ENCODE data around the gene SPDYE17. TPM values are rescaled to one million over a fixed set of nuclear protein-coding genes. Genes with fewer than 3 reads are reported as not detected.
"Not testable (repeated sequence)": the region's sequence is repeated elsewhere in the genome, so short reads cannot be mapped to it uniquely, and the experiment has no call there.

Gene SPDYE17
- total RNA-seq, 2 experiments from 2014 or later: not detected

- intact Hi-C loops (cut with micrococcal nuclease); H3K27me3 Mint-ChIP-seq; H3K4me1 Mint-ChIP-seq (ENCODE audit: low read depth); DNase-seq; H3K36me3 Mint-ChIP-seq; H3K9me3 Mint-ChIP-seq; POLR2A ChIA-PET; H3K4me3 Mint-ChIP-seq; H3K27ac Mint-ChIP-seq; CTCF ChIA-PET: not testable (repeated sequence)
Observed at GRCh38 chr7:77006127-77007110, 25.7 kb downstream of the SPDYE17 start.

- H3K9me3 Mint-ChIP-seq; DNase-seq; CTCF ChIA-PET; H3K27me3 Mint-ChIP-seq; POLR2A ChIA-PET; H3K27ac Mint-ChIP-seq; H3K4me3 Mint-ChIP-seq; H3K36me3 Mint-ChIP-seq; intact Hi-C loops (cut with micrococcal nuclease); H3K4me1 Mint-ChIP-seq (ENCODE audit: low read depth): not testable (repeated sequence)
Observed at GRCh38 chr7:77005461-77006057, 26.6 kb downstream of the SPDYE17 start.

GRCh38 chr7:77004151-77004550 lies 28.0 kb downstream of the SPDYE17 start:
- H3K27ac Mint-ChIP-seq; intact Hi-C loops (cut with micrococcal nuclease); H3K4me3 Mint-ChIP-seq; H3K27me3 Mint-ChIP-seq; CTCF ChIA-PET; H3K9me3 Mint-ChIP-seq; POLR2A ChIA-PET; DNase-seq; H3K36me3 Mint-ChIP-seq; H3K4me1 Mint-ChIP-seq (ENCODE audit: low read depth): not testable (repeated sequence)

GRCh38 chr7:77003241-77003640 lies 28.9 kb downstream of the SPDYE17 start:
- H3K4me3 Mint-ChIP-seq; H3K27ac Mint-ChIP-seq; POLR2A ChIA-PET; H3K27me3 Mint-ChIP-seq; H3K4me1 Mint-ChIP-seq (ENCODE audit: low read depth); H3K36me3 Mint-ChIP-seq; H3K9me3 Mint-ChIP-seq; CTCF ChIA-PET; intact Hi-C loops (cut with micrococcal nuclease); DNase-seq: not testable (repeated sequence)

- H3K27ac Mint-ChIP-seq; intact Hi-C loops (cut with micrococcal nuclease); H3K9me3 Mint-ChIP-seq; POLR2A ChIA-PET; H3K27me3 Mint-ChIP-seq; H3K4me3 Mint-ChIP-seq; DNase-seq; CTCF ChIA-PET; H3K4me1 Mint-ChIP-seq (ENCODE audit: low read depth); H3K36me3 Mint-ChIP-seq: not testable (repeated sequence)
Observed at GRCh38 chr7:77002678-77003233, 29.4 kb downstream of the SPDYE17 start.

GRCh38 chr7:77002104-77002503 lies 30.1 kb downstream of the SPDYE17 start:
- DNase-seq; CTCF ChIA-PET; H3K27ac Mint-ChIP-seq; H3K9me3 Mint-ChIP-seq; H3K4me1 Mint-ChIP-seq (ENCODE audit: low read depth); POLR2A ChIA-PET; H3K27me3 Mint-ChIP-seq; H3K36me3 Mint-ChIP-seq; H3K4me3 Mint-ChIP-seq; intact Hi-C loops (cut with micrococcal nuclease): not testable (repeated sequence)

- H3K4me3 Mint-ChIP-seq; intact Hi-C loops (cut with micrococcal nuclease); CTCF ChIA-PET; H3K27me3 Mint-ChIP-seq; DNase-seq; H3K27ac Mint-ChIP-seq; H3K4me1 Mint-ChIP-seq (ENCODE audit: low read depth); H3K9me3 Mint-ChIP-seq; POLR2A ChIA-PET; H3K36me3 Mint-ChIP-seq: not testable (repeated sequence)
Observed at GRCh38 chr7:76999474-77000107, 32.6 kb downstream of the SPDYE17 start.

GRCh38 chr7:76998764-76999450 lies 33.3 kb downstream of the SPDYE17 start:
- H3K4me1 Mint-ChIP-seq (ENCODE audit: low read depth); H3K4me3 Mint-ChIP-seq; POLR2A ChIA-PET; H3K27me3 Mint-ChIP-seq; H3K9me3 Mint-ChIP-seq; H3K27ac Mint-ChIP-seq; intact Hi-C loops (cut with micrococcal nuclease); DNase-seq; CTCF ChIA-PET; H3K36me3 Mint-ChIP-seq: not testable (repeated sequence)

- Mint-ChIP-seq H3K27ac (no peak overlapping the region), H3K4me1 (ENCODE audit: low read depth) (no peaks in the 10 kb centered on the region), H3K27me3 (no peaks in the 10 kb centered on the region), H3K9me3 (no peaks in the 10 kb centered on the region), H3K4me3 (no peak overlapping the region), H3K36me3 (no peaks in the 10 kb centered on the region)
- intact Hi-C loops (cut with micrococcal nuclease): no loop called here
- CTCF ChIA-PET: no interaction called here
- POLR2A ChIA-PET: no interaction called here
- no peak for DNase-seq
Observed at GRCh38 chr7:76998285-76998589, 33.9 kb downstream of the SPDYE17 start.

GRCh38 chr7:76997381-76998284 lies 34.5 kb downstream of the SPDYE17 start:
- intact Hi-C loops (cut with micrococcal nuclease): no loop called here
- Mint-ChIP-seq H3K9me3 (no peaks in the 10 kb centered on the region), H3K27ac (no peak overlapping the region), H3K36me3 (no peaks in the 10 kb centered on the region), H3K4me3 (no peak overlapping the region), H3K4me1 (ENCODE audit: low read depth) (no peaks in the 10 kb centered on the region), H3K27me3 (no peaks in the 10 kb centered on the region)
- no peak for DNase-seq
- ChIA-PET CTCF (no interaction called here), POLR2A (no interaction called here)

GRCh38 chr7:76996932-76997331 lies 35.2 kb downstream of the SPDYE17 start:
- H3K4me3 Mint-ChIP-seq; POLR2A ChIA-PET; H3K9me3 Mint-ChIP-seq; CTCF ChIA-PET; H3K4me1 Mint-ChIP-seq (ENCODE audit: low read depth); DNase-seq; intact Hi-C loops (cut with micrococcal nuclease); H3K27ac Mint-ChIP-seq; H3K36me3 Mint-ChIP-seq; H3K27me3 Mint-ChIP-seq: not testable (repeated sequence)

All from activated CD4-positive, alpha-beta memory T cell treated with anti-CD3 and anti-CD28 coated beads for 36 hours (primary cell).